ENCODE measurements around the gene RTKN. TPM values are rescaled to one million over a fixed set of nuclear protein-coding genes. Genes with fewer than 3 reads are reported as not detected.
"Not testable (repeated sequence)": the region's sequence is repeated elsewhere in the genome, so short reads cannot be mapped to it uniquely, and the experiment has no call there.

Gene RTKN
- total and polyA plus RNA-seq, 12 donors, result 7.4 to 35.6 (median 14.1) TPM

- intact Hi-C loops (cut with DNase I), result no loop called here
- WGBS, 4 donors, result 0 to 1% (median 0%) methylated on average over 33 to 66 of the region's 66 CpGs
These were observed 30.6 kb upstream of the RTKN start, which contains the start of gene MRPL53 for GRCh38 chr2:74472086-74472944. TSS of gene MRPL53 (minus strand) at chr2:74472680. CDS start at chr2:74472660, 20 bp downstream.

GRCh38 chr2:74471332-74472065 is 29.8 kb upstream of the RTKN start:
- WGBS, 4 donors, result 43 to 51% (median 46%) methylated on average over 16 of the region's 16 CpGs
- H3K4me1 ChIP-seq (replicated peaks in 1 of 2), result peaks cover 9 to 16% of the 10 kb centered on the region in 2 donors
- intact Hi-C loops (cut with DNase I), result no loop called here
- TF ChIP-seq POLR2A (IDR thresholded peaks at IDR 0.05) (no peak), CTCF (IDR thresholded peaks at IDR 0.05) (no peak)
- H3K27me3 ChIP-seq, result no peaks in the 10 kb centered on the region
- H3K4me3 ChIP-seq, result peak overlapping the region in 3 of 4 donors; percentile 43 to 72 (median 45)
- peak in 1 of 7 donors; percentile 22 for DNase-seq
- H3K27ac ChIP-seq, result peak overlapping the region; percentile 57 to 96 (median 87)
- H3K36me3 ChIP-seq (replicated peaks in 1 of 2), result peaks cover 0 to 15% of the 10 kb centered on the region in 2 donors
- H3K9me3 ChIP-seq (replicated peaks in 1 of 3), result no peaks in the 10 kb centered on the region

More at GRCh38 chr2:74472086-74472944, 30.6 kb upstream of the RTKN start, which contains the start of gene MRPL53:
- no peaks in the 10 kb centered on the region for H3K27me3 ChIP-seq
- peak within 1 kb of the TSS; percentile 57 to 96 (median 87) for H3K27ac ChIP-seq
- H3K4me3 ChIP-seq, result peak within 1 kb of the TSS; percentile 7 to 72 (median 44)
- H3K36me3 ChIP-seq (replicated peaks in 1 of 2), result peaks cover 0 to 15% of the 10 kb centered on the region in 2 donors
- H3K9me3 ChIP-seq (replicated peaks in 1 of 3), result no peaks in the 10 kb centered on the region
- H3K4me1 ChIP-seq (replicated peaks in 1 of 2), result peaks cover 9 to 16% of the 10 kb centered on the region in 2 donors
- DNase-seq, result peak; percentile 92 to 98 (median 95)
- TF ChIP-seq CTCF (IDR thresholded peaks at IDR 0.05) (peak in 1 of 6 experiments; percentile 8), POLR2A (IDR thresholded peaks at IDR 0.05) (peak; percentile 60 to 70)

- H3K4me3 ChIP-seq; intact Hi-C loops (cut with DNase I); DNase-seq; H3K27me3 ChIP-seq; H3K9me3 ChIP-seq (replicated peaks in 1 of 3): not testable (repeated sequence)
- H3K27ac ChIP-seq, result peak overlapping the region in 1 of 5 donors; percentile 27
- WGBS, 4 donors, result 87 to 91% (median 89%) methylated on average over 8 to 12 of the region's 12 CpGs
- H3K4me1 ChIP-seq (replicated peaks in 1 of 2), result peaks cover 9 to 21% of the 10 kb centered on the region in 2 donors
- H3K36me3 ChIP-seq (replicated peaks in 1 of 2), result peaks cover 0 to 15% of the 10 kb centered on the region in 2 donors
These were observed 29.0 kb upstream of the RTKN start for GRCh38 chr2:74470742-74471141.

- TF ChIP-seq POLR2A (IDR thresholded peaks at IDR 0.05), result no peak
- TF ChIP-seq CTCF (IDR thresholded peaks at IDR 0.05), result no peak
- peak overlapping the region; percentile 66 to 98 (median 90) for H3K4me3 ChIP-seq
- no peak for DNase-seq
- H3K27me3 ChIP-seq, result no peaks in the 10 kb centered on the region
- H3K9me3 ChIP-seq (replicated peaks in 1 of 3), result no peaks in the 10 kb centered on the region
- WGBS, 4 donors, result 0 to 5% (median 4%) methylated on average over 4 to 13 of the region's 13 CpGs
- H3K36me3 ChIP-seq (replicated peaks in 1 of 2), result peaks cover 0 to 20% of the 10 kb centered on the region in 2 donors
- intact Hi-C loops (cut with DNase I), result no loop called here
- H3K4me1 ChIP-seq (replicated peaks in 1 of 2), result peaks cover 6 to 17% of the 10 kb centered on the region in 2 donors
- peak overlapping the region in 3 of 5 donors; percentile 84 to 88 (median 87) for H3K27ac ChIP-seq
These were observed 22.7 kb upstream of the RTKN start for GRCh38 chr2:74464406-74464805.

Data from adrenal gland (tissue), 12 donors.